GM10847 (cell line): ENCODE measurements around the gene C1GALT1.

Source experiments
- POLR2A ChIP-seq: IDR thresholded peaks from 2 replicates; pipeline ENCODE4 v1.6.1; 2011; ENCODE audit not compliant: insufficient read length; ENCODE audit errors: extremely low read depth

The C1GALT1 gene

GRCh38 chr7:7254319-7254718 lies 72.0 kb downstream of the C1GALT1 start:
- TF ChIP-seq POLR2A = no peak

GRCh38 chr7:7254908-7255307 lies 72.6 kb downstream of the C1GALT1 start:
- no peak for TF ChIP-seq POLR2A

- no peak for TF ChIP-seq POLR2A
Measured at GRCh38 chr7:7256731-7257274, 74.5 kb downstream of the C1GALT1 start.

GRCh38 chr7:7257899-7258692 lies 75.8 kb downstream of the C1GALT1 start:
- TF ChIP-seq POLR2A = no peak

GRCh38 chr7:7261863-7262262 lies 79.5 kb downstream of the C1GALT1 start:
- TF ChIP-seq POLR2A = no peak

DNA sequence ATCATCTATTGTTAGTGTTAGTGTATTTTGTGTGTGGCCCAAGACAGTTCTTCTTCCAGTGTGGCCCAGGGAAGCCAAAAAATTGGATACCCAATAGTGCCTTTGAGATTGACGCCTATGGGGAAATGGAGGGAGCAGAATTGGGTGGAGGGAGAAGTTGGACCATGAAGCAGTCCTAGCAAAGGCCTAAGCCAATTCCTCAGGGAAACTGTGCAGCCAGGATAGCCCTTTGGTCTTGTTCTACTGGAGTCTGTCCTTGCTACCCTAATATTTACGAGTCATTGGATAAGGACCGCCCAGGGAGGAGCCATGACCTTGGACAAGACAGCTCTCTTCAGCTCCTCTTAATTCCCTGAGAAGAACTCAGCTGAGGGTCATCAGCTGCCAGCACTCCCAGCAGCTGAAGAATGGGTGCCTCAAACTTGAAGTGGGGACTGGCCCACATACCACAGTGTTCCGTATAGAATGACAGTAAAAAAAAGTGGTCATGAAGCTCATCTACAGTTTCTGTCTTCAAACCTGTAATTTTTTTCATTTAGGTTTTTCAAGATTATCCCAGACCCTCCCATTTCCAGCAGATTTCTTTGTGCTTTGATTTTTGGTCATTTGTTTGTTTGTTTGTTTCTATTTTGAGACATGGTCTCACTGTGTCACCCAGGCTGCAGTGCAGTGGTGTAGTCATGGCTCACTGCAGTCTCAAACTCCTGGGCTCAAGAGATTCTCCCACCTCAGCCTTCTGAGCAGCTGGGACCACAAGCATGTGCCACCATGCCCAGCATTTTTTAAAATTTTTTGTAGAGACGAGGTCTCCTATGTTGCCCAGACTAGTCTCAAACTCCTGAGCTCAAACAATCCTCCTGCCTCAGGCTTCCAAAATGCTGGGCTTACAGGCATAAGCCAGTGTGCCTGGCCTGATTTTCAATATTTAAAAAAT lies 81.2 kb downstream of the C1GALT1 start:
- TF ChIP-seq POLR2A = no peak

GRCh38 chr7:7264306-7265040 lies 82.1 kb downstream of the C1GALT1 start:
- TF ChIP-seq POLR2A = no peak

- no peak for TF ChIP-seq POLR2A
Measured at GRCh38 chr7:7265081-7266075, 83.0 kb downstream of the C1GALT1 start.

GRCh38 chr7:7266257-7266881 lies 84.0 kb downstream of the C1GALT1 start:
- TF ChIP-seq POLR2A = no peak

DNA sequence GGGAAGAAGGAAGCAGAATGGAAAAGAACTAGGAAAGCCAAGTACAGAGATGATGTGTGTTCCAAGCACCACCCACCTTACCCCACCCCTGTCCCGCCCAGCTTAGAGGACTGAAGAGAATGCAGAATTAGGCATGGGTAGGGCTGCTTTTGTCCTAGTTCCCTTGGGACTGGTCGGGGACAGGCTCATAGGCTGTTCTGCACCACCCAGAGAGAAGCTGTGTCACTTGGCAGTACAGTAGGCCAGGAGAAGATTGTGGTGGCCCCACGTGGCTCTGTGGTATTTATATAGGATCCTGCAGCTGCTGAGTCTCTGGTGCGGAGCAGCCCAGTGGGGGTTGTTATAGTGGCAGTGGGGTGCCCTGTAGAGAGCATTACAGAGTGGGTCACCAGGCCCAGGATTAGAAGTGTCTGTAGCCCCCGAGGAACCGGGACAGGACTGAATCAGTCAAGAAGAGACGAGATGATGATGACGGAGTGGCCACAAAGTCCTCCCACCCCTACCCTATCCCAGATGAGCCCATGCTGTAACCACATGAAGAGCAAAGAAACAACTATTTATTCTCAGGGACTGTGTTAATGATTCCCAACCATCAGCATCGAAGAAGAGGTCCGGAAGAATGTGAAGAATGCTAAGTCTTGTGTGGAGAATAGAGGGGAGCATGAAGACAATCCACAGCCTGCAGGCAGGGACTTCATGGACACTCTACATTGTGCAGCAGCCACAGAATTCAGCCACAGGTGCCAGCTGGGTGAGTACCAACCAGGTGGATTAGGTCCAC lies 88.9 kb downstream of the C1GALT1 start:
- no peak for TF ChIP-seq POLR2A

DNA sequence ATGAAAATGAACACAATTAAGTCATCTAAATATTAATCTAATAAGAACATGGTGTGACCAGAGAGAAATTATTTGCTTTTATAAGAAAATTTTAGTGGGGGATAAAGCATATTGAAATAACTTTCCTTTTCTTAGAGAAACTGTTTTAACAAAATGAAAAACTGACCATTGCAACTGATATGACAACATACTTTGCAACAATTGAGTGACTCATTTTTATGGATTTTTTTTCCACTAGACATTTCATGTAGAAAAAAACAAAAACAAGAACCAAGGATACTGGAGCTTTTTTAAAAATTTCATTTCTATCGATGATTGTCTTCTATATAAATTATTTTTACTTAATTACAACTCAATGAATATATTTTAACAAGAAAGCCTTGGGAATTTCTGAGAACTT lies 90.0 kb downstream of the C1GALT1 start:
- TF ChIP-seq POLR2A = no peak

DNA sequence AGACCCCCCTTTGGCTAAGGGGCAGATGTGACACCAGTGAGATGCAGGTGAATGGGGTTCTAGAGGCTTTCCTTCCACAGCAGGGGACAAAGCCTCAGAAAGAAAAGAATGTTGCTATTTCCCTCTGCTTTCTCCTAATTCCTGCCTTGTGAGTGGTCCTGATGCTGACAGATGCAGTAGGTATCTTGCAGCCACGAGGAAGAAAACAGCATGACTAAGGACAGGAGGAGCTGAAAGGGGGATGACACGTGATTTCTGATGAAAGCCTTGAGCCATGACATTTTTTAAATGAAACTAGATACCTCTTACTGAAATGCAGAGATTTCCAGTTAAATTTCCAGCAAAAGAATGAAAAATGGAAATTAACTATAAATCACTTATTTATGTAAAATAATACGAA lies 92.4 kb downstream of the C1GALT1 start:
- no peak for TF ChIP-seq POLR2A

GRCh38 chr7:7276161-7276560 lies 93.8 kb downstream of the C1GALT1 start:
- TF ChIP-seq POLR2A = no peak
